K562 treated with DMSO at 1 percent for 48 hours (cell line): ENCODE measurements around the gene GNAS-AS1. TPM values are rescaled to one million over a fixed set of nuclear protein-coding genes. Genes with fewer than 3 reads are reported as not detected.

Experiments used
- total RNA-seq: library from RNA; unstranded; fragments of 300-600 nt; gene quantifications from 2 replicates; pipeline ENCODE4 v1.2.3, GENCODE V29; 2022; ENCODE audit warnings: low replicate concordance; ENCODE audit errors: extremely low read depth

Gene GNAS-AS1
- total RNA-seq: not detected in 2 replicates

GRCh38 chr20:58850693-58851174, at the start of gene GNAS-AS1:
Gene GNAS-AS1 (minus strand): TSS chr20:58850902.

GRCh38 chr20:58852543-58853271, 2.0 kb upstream of the GNAS-AS1 start, which contains the start of gene GNAS:
Gene GNAS (plus strand): TSS chr20:58852716.

Other genes with a start within 250 kb of the GNAS-AS1 start
- gene STX16, start 199.6 kb downstream of the GNAS-AS1 start, total RNA-seq: not detected in 2 replicates
- gene NPEPL1, start 158.1 kb downstream of the GNAS-AS1 start, total RNA-seq: not detected in 2 replicates
- 466 and 817 TPM in 2 replicates for gene GNAS, start 1.8 kb upstream of the GNAS-AS1 start, total RNA-seq
- not detected in 2 replicates for gene NELFCD, start 130.4 kb upstream of the GNAS-AS1 start, total RNA-seq
- not detected in 2 replicates for gene CTSZ, start 156.4 kb upstream of the GNAS-AS1 start, total RNA-seq
- gene TUBB1, start 168.5 kb upstream of the GNAS-AS1 start, total RNA-seq: not detected in 2 replicates
- not detected in 2 replicates for gene ATP5F1E, start 181.4 kb upstream of the GNAS-AS1 start, total RNA-seq
- not detected in 2 replicates for gene PRELID3B, start 191.9 kb upstream of the GNAS-AS1 start, total RNA-seq